OCI-LY7 (cell line): ENCODE results near the gene PRKCI.

Experiments used
- EZH2phosphoT487 ChIP-seq: fragments of 200-600 bp; sonication (generic); IDR thresholded peaks from 2 replicates; pipeline ENCODE4 v1.6.1; 2018; ENCODE audit warnings: low read depth, borderline replicate concordance, mild to moderate bottlenecking, mixed run types, antibody characterized with exemption, low read length, moderate library complexity, mixed read lengths
- TF ChIP-seq, protein P1 (sequence below): fragments of 200-600 bp; sonication (generic); conservative IDR thresholded peaks from 2 replicates; pipeline ENCODE4 v1.5.1; 2014; ENCODE audit warnings: mild to moderate bottlenecking, antibody characterized with exemption, low read length, moderate library complexity, mixed read lengths

DNA sequence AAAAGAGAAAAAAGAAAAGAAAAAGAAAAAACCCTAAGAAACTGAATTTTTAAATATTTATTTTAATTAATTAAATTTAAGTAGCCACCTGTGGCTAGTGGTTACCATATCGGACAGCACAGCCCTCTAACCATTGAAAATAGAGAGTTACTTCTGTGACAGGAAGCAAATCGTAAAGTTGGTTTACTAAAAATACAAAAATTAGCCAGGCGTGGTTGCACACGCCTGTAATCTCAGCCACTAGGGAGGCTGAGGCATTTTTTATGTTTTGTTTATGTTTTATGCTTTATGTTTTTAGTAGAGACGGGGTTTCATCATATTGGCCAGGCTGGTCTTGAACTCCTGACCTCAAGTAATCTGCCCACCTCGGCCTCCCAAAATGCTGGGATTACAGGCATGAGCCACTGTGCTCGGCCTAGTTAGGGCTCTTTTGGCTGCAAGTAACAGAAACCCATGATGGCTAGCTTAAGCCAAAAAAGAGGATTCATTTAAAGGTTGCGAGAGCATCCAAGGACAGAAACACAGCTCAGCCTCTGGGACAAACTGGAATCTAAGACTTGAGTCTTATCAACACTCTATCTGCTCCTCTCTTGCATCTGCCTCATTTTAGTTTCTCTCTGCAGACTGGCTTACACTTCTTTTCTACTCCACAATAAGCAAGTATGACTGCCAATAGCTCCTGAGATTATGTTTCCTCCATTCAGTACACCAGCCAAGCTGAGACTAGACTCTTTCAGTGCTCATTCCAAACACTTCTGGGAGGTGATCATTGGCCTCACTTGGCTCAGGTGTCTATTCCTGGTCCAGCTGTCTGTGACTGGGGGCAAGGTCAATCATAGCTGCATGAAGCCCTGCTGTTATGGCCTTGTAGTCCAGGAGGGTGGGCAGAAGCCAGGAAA lies 128.5 kb downstream of the PRKCI start:
- TF ChIP-seq, protein P1, sequence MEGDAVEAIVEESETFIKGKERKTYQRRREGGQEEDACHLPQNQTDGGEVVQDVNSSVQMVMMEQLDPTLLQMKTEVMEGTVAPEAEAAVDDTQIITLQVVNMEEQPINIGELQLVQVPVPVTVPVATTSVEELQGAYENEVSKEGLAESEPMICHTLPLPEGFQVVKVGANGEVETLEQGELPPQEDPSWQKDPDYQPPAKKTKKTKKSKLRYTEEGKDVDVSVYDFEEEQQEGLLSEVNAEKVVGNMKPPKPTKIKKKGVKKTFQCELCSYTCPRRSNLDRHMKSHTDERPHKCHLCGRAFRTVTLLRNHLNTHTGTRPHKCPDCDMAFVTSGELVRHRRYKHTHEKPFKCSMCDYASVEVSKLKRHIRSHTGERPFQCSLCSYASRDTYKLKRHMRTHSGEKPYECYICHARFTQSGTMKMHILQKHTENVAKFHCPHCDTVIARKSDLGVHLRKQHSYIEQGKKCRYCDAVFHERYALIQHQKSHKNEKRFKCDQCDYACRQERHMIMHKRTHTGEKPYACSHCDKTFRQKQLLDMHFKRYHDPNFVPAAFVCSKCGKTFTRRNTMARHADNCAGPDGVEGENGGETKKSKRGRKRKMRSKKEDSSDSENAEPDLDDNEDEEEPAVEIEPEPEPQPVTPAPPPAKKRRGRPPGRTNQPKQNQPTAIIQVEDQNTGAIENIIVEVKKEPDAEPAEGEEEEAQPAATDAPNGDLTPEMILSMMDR = no peak
- no peak for TF ChIP-seq EZH2phosphoT487
